Measurements from ENCODE around the gene AGAP1. TPM values are rescaled to one million over a fixed set of nuclear protein-coding genes. Genes with fewer than 3 reads are reported as not detected.

The AGAP1 gene
- polyA plus RNA-seq, 1 donor from 2014 or later: 17.4 TPM

DNA sequence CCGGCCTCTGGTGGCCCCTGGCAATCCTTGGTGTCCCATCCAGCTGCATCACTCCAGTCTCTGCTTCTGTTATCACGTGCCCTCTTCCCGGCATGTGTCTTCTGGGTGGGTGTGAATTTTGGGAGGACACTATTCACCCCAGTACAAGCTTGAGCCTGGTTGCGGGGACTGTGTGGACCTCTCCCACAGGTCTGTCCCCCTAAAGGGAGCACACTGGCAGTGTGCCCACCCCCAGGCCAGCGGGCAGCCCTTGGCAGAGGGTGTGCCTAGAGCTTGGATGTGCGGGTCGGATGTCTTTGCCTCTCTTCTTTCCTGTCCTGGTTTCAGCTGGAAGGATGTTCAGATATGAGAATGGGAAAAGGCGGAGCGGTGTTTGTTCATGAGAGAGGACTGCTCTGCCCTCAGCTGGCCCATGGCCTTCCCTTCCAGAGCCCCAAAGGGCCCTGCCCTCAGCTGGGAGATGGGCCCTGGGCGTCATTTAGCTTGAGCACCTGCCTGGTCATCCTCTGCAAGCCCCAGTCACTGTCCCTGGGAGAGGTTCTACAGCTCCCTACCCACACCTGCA is 73.2 kb downstream of the AGAP1 start:
- Histone ChIP-seq H3K27ac (ENCODE audit: low read length) (no peak overlapping the region), H3K79me2 (replicated peaks; ENCODE audit: insufficient read depth, low read length) (peaks cover 11% of the 10 kb centered on the region), H3K9ac (ENCODE audit: low read length) (no peak overlapping the region), H4K20me1 (ENCODE audit: insufficient read depth) (no peaks in the 10 kb centered on the region), H3F3A (ENCODE audit: insufficient read depth, low read length, poor library complexity, severe bottlenecking) (no peaks in the 10 kb centered on the region), H2AFZ (ENCODE audit: low read depth, low read length) (no peak overlapping the region), H3K4me2 (ENCODE audit: low read length) (no peak overlapping the region), H3K4me3 (ENCODE audit: low read length) (no peak overlapping the region), H3K27me3 (ENCODE audit: insufficient read depth, low read depth, low read length) (no peaks in the 10 kb centered on the region), H3K9me2 (ENCODE audit: insufficient read depth, low read length) (no peaks in the 10 kb centered on the region), H3K36me3 (ENCODE audit: insufficient read depth, low read length) (no peaks in the 10 kb centered on the region), H3K9me3 (ENCODE audit: low read length) (no peaks in the 10 kb centered on the region)
- TF ChIP-seq SMC3 (conservative IDR thresholded peaks at IDR 0.05; ENCODE audit: poor library complexity) (no peak), EP300 (conservative IDR thresholded peaks at IDR 0.05; ENCODE audit: poor library complexity, severe bottlenecking) (no peak), EZH2 (IDR thresholded peaks at IDR 0.05; ENCODE audit: borderline replicate concordance, insufficient read depth, low read length, poor library complexity, severe bottlenecking) (no peak), TAF1 (IDR thresholded peaks at IDR 0.05; ENCODE audit: low read depth) (no peak), POLR2AphosphoS5 (IDR thresholded peaks at IDR 0.05) (no peak), RAD21 (conservative IDR thresholded peaks at IDR 0.05) (no peak), MXI1 (conservative IDR thresholded peaks at IDR 0.05; ENCODE audit: poor library complexity, severe bottlenecking) (no peak)
- TF ChIP-seq, protein P1, sequence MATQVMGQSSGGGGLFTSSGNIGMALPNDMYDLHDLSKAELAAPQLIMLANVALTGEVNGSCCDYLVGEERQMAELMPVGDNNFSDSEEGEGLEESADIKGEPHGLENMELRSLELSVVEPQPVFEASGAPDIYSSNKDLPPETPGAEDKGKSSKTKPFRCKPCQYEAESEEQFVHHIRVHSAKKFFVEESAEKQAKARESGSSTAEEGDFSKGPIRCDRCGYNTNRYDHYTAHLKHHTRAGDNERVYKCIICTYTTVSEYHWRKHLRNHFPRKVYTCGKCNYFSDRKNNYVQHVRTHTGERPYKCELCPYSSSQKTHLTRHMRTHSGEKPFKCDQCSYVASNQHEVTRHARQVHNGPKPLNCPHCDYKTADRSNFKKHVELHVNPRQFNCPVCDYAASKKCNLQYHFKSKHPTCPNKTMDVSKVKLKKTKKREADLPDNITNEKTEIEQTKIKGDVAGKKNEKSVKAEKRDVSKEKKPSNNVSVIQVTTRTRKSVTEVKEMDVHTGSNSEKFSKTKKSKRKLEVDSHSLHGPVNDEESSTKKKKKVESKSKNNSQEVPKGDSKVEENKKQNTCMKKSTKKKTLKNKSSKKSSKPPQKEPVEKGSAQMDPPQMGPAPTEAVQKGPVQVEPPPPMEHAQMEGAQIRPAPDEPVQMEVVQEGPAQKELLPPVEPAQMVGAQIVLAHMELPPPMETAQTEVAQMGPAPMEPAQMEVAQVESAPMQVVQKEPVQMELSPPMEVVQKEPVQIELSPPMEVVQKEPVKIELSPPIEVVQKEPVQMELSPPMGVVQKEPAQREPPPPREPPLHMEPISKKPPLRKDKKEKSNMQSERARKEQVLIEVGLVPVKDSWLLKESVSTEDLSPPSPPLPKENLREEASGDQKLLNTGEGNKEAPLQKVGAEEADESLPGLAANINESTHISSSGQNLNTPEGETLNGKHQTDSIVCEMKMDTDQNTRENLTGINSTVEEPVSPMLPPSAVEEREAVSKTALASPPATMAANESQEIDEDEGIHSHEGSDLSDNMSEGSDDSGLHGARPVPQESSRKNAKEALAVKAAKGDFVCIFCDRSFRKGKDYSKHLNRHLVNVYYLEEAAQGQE (IDR thresholded peaks at IDR 0.05; ENCODE audit: borderline replicate concordance): no peak
- TF ChIP-seq, protein P2, sequence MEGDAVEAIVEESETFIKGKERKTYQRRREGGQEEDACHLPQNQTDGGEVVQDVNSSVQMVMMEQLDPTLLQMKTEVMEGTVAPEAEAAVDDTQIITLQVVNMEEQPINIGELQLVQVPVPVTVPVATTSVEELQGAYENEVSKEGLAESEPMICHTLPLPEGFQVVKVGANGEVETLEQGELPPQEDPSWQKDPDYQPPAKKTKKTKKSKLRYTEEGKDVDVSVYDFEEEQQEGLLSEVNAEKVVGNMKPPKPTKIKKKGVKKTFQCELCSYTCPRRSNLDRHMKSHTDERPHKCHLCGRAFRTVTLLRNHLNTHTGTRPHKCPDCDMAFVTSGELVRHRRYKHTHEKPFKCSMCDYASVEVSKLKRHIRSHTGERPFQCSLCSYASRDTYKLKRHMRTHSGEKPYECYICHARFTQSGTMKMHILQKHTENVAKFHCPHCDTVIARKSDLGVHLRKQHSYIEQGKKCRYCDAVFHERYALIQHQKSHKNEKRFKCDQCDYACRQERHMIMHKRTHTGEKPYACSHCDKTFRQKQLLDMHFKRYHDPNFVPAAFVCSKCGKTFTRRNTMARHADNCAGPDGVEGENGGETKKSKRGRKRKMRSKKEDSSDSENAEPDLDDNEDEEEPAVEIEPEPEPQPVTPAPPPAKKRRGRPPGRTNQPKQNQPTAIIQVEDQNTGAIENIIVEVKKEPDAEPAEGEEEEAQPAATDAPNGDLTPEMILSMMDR (IDR thresholded peaks at IDR 0.05; ENCODE audit: poor library complexity, severe bottlenecking): no peak

DNA sequence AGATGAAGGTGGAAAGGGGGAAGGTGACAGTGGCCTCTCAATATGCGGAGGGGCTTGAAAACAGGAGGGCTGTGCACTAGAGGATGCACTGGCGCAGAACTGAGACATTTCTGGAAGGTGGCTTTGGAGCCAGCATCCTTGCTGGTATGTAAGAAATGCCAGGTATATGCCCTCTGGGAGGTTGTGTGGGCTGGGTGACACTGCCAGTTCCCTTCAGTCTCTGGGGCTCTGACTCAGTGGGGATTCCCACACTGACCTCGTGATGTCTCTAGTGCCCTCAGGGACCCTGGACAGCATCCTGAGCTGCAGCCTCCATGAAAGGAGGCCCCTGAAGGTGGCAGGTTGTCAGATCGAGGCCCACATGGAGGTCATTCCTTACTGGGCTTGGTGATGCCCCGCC is 74.0 kb downstream of the AGAP1 start:
- no peaks in the 10 kb centered on the region for H3K9me2 ChIP-seq (ENCODE audit: insufficient read depth, low read length)
- no peaks in the 10 kb centered on the region for H3K27me3 ChIP-seq (ENCODE audit: insufficient read depth, low read depth, low read length)
- H3K9ac ChIP-seq (ENCODE audit: low read length): no peak overlapping the region
- no peak overlapping the region for H3K27ac ChIP-seq (ENCODE audit: low read length)
- no peaks in the 10 kb centered on the region for H3K9me3 ChIP-seq (ENCODE audit: low read length)
- no peaks in the 10 kb centered on the region for H3K36me3 ChIP-seq (ENCODE audit: insufficient read depth, low read length)
- H2AFZ ChIP-seq (ENCODE audit: low read depth, low read length): no peak overlapping the region
- H4K20me1 ChIP-seq (ENCODE audit: insufficient read depth): no peaks in the 10 kb centered on the region
- TF ChIP-seq EZH2 (IDR thresholded peaks at IDR 0.05; ENCODE audit: borderline replicate concordance, insufficient read depth, low read length, poor library complexity, severe bottlenecking) (no peak), TAF1 (IDR thresholded peaks at IDR 0.05; ENCODE audit: low read depth) (no peak), SMC3 (conservative IDR thresholded peaks at IDR 0.05; ENCODE audit: poor library complexity) (no peak), MXI1 (conservative IDR thresholded peaks at IDR 0.05; ENCODE audit: poor library complexity, severe bottlenecking) (no peak), EP300 (conservative IDR thresholded peaks at IDR 0.05; ENCODE audit: poor library complexity, severe bottlenecking) (no peak), RAD21 (conservative IDR thresholded peaks at IDR 0.05) (no peak), POLR2AphosphoS5 (IDR thresholded peaks at IDR 0.05) (no peak)
- TF ChIP-seq, protein P1 (IDR thresholded peaks at IDR 0.05; ENCODE audit: borderline replicate concordance): no peak
- TF ChIP-seq, protein P2 (IDR thresholded peaks at IDR 0.05; ENCODE audit: poor library complexity, severe bottlenecking): no peak
- H3K4me3 ChIP-seq (ENCODE audit: low read length): no peak overlapping the region
- H3K4me2 ChIP-seq (ENCODE audit: low read length): no peak overlapping the region
- no peaks in the 10 kb centered on the region for H3F3A ChIP-seq (ENCODE audit: insufficient read depth, low read length, poor library complexity, severe bottlenecking)
- peaks cover 6% of the 10 kb centered on the region for H3K79me2 ChIP-seq (replicated peaks; ENCODE audit: insufficient read depth, low read length)

Data from neural cell (in vitro differentiated cells).